Gastrocnemius medialis (tissue), 4 donors: Measurements from ENCODE around the gene REN. TPM values are rescaled to one million over a fixed set of nuclear protein-coding genes. Genes with fewer than 3 reads are reported as not detected.

Experiments
- ATAC-seq, 2 donors: fragments of 150-250 bp; one replicate each; pipeline ENCODE4 v1.9.1; 2016
- DNase-seq, 2 donors: peaks; one replicate each; pipeline ENCODE4 v3.0.0-alpha.2; 2019
- H3K27ac ChIP-seq, 4 donors: fragments of 200-600 bp; sonication (generic); 1 replicate in 1 of 4; 2 replicates in 3 of 4; pipeline ENCODE4 v1.5.1; 2016 to 2018; ENCODE audit warnings: mild to moderate bottlenecking in 2 of 4, moderate library complexity in 1 of 4
- H3K27me3 ChIP-seq, 3 donors: fragments of 200-600 bp; sonication (generic) in 2 of 3; 1 replicate in 1 of 3; 2 replicates in 2 of 3; pipeline versions ENCODE4 v1.5.1 to v1.6.0; 2016 to 2019; ENCODE audit warnings: mild to moderate bottlenecking in 1 of 3, moderate library complexity in 1 of 3
- H3K36me3 ChIP-seq, 2 donors: fragments of 200-600 bp; sonication (generic) in 1 of 2; one replicate each; pipeline ENCODE4 v1.5.1; 2017 to 2018
- H3K4me1 ChIP-seq, 2 donors: fragments of 200-600 bp; sonication (generic) in 1 of 2; one replicate each; pipeline ENCODE4 v1.5.1; 2016 to 2017; ENCODE audit warnings: mild to moderate bottlenecking in 2 of 2
- H3K4me3 ChIP-seq, 4 donors: fragments of 200-600 bp; sonication (generic) in 3 of 4; 1 replicate in 1 of 4; 2 replicates in 3 of 4; pipeline ENCODE4 v1.5.1; 2016 to 2019; ENCODE audit warnings: mild to moderate bottlenecking in 2 of 4
- H3K9me3 ChIP-seq, 3 donors: fragments of 200-600 bp; sonication (generic) in 2 of 3; 1 replicate in 1 of 3; 2 replicates in 2 of 3; pipeline ENCODE4 v1.5.1; 2016 to 2019
- POLR2A ChIP-seq, 2 donors: fragments of 450-650 bp; IDR thresholded peaks; one replicate each; pipeline ENCODE4 v1.6.1; 2017; ENCODE audit warnings: antibody characterized with exemption in 2 of 2, mild to moderate bottlenecking in 2 of 2, moderate library complexity in 2 of 2
- in situ Hi-C, 4 donors: fragments of 200-750 bp; cut with MboI; loops; one replicate each; pipeline versions ENCODE4 v1.15.0 to v1.8.0; 2017; ENCODE audit warnings: low sequenced_read_pairs in 4 of 4
- intact Hi-C: fragments of 100-400 bp; cut with DNase I; formaldehyde crosslinking; loops from one replicate; pipeline ENCODE4 v1.15.1; 2023; ENCODE audit warnings: low total_unique reads
- total RNA-seq, 4 donors: library from RNA; depleted of rRNA; stranded (reverse); fragments of >200 nt; gene quantifications; one replicate each; pipeline versions ENCODE4 v1.1.0 to v1.2.3, GENCODE V29; 2016
- TF ChIP-seq, protein P1 (sequence below), 5 experiments: fragments of 450-650 bp in 3 of 5; fragments of 200-600 bp in 2 of 5; sonication (generic) in 2 of 5; IDR thresholded peaks in 4 of 5; conservative IDR thresholded peaks in 1 of 5; 1 replicate in 4 of 5; 2 replicates in 1 of 5; pipeline ENCODE4 v1.5.1; 2016 to 2019; ENCODE audit warnings: antibody characterized with exemption in 5 of 5, mild to moderate bottlenecking in 3 of 5, moderate library complexity in 3 of 5

REN gene
- total RNA-seq, 4 donors from 2014 or later: 0.22 TPM; not detected in 3

DNA sequence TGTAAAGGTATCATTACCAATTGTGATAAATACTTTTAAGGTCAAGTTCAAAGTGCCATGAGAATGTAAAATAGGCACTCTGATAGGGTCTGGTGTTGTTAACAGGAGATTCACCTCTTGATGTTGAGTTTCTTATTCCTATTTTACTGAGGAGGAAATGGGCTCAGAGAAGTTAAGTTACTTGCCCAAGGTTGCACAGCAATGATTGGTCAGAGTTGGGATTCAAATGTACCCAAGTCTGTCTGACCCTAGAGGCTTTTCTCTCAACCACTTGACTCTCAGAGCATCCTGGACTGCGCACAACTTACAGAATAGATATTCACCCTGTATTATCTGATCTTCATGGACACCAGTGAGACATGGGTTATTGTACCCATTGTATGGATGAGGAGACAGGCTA, 59.3 kb downstream of the REN start:
- intact Hi-C loops: no loop called here
- peaks cover 57 to 58% of the 10 kb centered on the region in 2 donors for H3K4me1 ChIP-seq
- DNase-seq (no peak), ATAC-seq (no peak)
- no peaks in the 10 kb centered on the region for H3K36me3 ChIP-seq
- H3K27ac ChIP-seq: no peak overlapping the region
- in situ Hi-C loops: no loop called here
- H3K9me3 ChIP-seq: no peaks in the 10 kb centered on the region
- no peaks in the 10 kb centered on the region for H3K27me3 ChIP-seq
- TF ChIP-seq, protein P1, sequence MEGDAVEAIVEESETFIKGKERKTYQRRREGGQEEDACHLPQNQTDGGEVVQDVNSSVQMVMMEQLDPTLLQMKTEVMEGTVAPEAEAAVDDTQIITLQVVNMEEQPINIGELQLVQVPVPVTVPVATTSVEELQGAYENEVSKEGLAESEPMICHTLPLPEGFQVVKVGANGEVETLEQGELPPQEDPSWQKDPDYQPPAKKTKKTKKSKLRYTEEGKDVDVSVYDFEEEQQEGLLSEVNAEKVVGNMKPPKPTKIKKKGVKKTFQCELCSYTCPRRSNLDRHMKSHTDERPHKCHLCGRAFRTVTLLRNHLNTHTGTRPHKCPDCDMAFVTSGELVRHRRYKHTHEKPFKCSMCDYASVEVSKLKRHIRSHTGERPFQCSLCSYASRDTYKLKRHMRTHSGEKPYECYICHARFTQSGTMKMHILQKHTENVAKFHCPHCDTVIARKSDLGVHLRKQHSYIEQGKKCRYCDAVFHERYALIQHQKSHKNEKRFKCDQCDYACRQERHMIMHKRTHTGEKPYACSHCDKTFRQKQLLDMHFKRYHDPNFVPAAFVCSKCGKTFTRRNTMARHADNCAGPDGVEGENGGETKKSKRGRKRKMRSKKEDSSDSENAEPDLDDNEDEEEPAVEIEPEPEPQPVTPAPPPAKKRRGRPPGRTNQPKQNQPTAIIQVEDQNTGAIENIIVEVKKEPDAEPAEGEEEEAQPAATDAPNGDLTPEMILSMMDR (IDR thresholded peaks at IDR 0.05 in 4 of 5, conservative IDR thresholded peaks at IDR 0.05 in 1 of 5): no peak
- no peak for TF ChIP-seq POLR2A (IDR thresholded peaks at IDR 0.05)
- H3K4me3 ChIP-seq: no peak overlapping the region

DNA sequence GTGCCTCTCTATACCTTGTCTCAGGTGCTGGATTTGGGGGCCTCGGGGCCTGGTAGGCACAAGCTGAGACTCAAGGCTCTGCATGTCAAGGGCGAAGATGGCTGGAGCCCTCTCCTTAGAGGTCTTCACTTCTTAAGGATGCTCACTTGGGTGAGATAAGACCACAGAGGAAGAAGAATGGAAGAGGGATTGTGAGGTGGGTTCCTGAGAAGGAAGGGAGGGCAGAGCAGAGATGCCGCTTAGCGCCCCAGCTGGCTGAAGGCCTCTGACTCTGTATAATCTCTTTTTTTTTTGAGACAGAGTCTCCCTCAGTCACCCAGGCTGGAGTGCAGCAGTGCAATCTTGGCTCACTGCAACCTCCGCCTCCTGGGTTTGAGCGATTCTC, 61.0 kb downstream of the REN start:
- H3K4me1 ChIP-seq: peaks cover 59 to 67% of the 10 kb centered on the region in 2 donors
- no peak for DNase-seq
- TF ChIP-seq, protein P1 (IDR thresholded peaks at IDR 0.05 in 4 of 5, conservative IDR thresholded peaks at IDR 0.05 in 1 of 5): no peak
- TF ChIP-seq POLR2A (IDR thresholded peaks at IDR 0.05): no peak
- H3K27me3 ChIP-seq: no peaks in the 10 kb centered on the region
- peak overlapping the region in 3 of 4 donors; percentile 43 to 58 (median 46) for H3K27ac ChIP-seq
- H3K9me3 ChIP-seq: no peaks in the 10 kb centered on the region
- H3K36me3 ChIP-seq: no peaks in the 10 kb centered on the region
- no peak overlapping the region for H3K4me3 ChIP-seq
- ATAC-seq: no peak
- in situ Hi-C loops: no loop called here
- intact Hi-C loops: no loop called here

Other genes with a start within 250 kb of the REN start
- 10 to 100 TPM; 15.6 to 31.1 (median 16.3) TPM for gene SOX13, start 93.2 kb downstream of the REN start, total RNA-seq
- 1 to 10 TPM in 3 of 4 donors, under 1 TPM in 1; 0.66 to 3.1 (median 2.3) TPM for gene ETNK2, start 14.3 kb downstream of the REN start, total RNA-seq
- gene KISS1, start 30.2 kb upstream of the REN start, total RNA-seq: not detected
- 1 to 10 TPM in 2 of 4 donors, not detected in 2; 1.1 to 1.3 TPM for gene GOLT1A, start 47.7 kb upstream of the REN start, total RNA-seq
- 10 to 100 TPM in 2 of 4 donors, 1 to 10 TPM in 2; 4.3 to 13.2 (median 7.7) TPM for gene PLEKHA6, start 193.6 kb upstream of the REN start, total RNA-seq
- 10 to 100 TPM; 23.8 to 33.0 (median 25.9) TPM for gene PPP1R15B, start 245.5 kb upstream of the REN start, total RNA-seq